ENCODE measurements around the gene XRCC4. TPM values are rescaled to one million over a fixed set of nuclear protein-coding genes. Genes with fewer than 3 reads are reported as not detected.

Gene XRCC4
- polyA plus RNA-seq, 1 of the 3 experiments (the other 2 are of a cell fraction): 1.8 TPM

DNA sequence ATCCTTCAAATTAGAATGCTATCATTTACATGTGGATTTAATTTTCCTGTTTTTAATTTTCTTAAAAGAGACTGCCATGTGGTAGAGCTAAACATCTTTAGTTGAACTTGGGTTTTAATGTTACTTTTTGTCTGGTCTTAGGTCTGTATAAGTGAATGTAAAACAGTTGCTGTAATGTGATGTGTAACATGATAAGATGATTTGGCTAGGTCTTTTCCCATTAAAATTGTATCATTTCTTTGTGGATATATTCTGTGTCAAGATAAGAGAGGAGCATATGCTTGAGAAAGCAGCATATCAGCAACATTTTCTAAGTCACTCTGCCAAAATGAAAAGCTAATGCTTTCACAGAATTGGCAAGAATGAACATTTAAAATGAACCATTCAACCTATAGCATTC, 18.6 kb upstream of the XRCC4 start (continued):
- TF ChIP-seq, protein P1, sequence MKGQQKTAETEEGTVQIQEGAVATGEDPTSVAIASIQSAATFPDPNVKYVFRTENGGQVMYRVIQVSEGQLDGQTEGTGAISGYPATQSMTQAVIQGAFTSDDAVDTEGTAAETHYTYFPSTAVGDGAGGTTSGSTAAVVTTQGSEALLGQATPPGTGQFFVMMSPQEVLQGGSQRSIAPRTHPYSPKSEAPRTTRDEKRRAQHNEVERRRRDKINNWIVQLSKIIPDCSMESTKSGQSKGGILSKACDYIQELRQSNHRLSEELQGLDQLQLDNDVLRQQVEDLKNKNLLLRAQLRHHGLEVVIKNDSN (IDR thresholded peaks at IDR 0.05; ENCODE audit: borderline replicate concordance, low read depth): no peak
- no peak for TF ChIP-seq SIN3A (IDR thresholded peaks at IDR 0.05; ENCODE audit: borderline replicate concordance, low read depth, low read length)
- TF ChIP-seq RCOR1 (IDR thresholded peaks at IDR 0.05; ENCODE audit: low read length): peak; percentile 57
- no peak for TF ChIP-seq FOXM1 (IDR thresholded peaks at IDR 0.05; ENCODE audit: low read depth)
- no peak for TF ChIP-seq RXRA (IDR thresholded peaks at IDR 0.05; ENCODE audit: borderline replicate concordance, low read depth)
- peak; percentile 72 for TF ChIP-seq GATA2 (CRISPR knock-in tag; IDR thresholded peaks at IDR 0.05)

DNA sequence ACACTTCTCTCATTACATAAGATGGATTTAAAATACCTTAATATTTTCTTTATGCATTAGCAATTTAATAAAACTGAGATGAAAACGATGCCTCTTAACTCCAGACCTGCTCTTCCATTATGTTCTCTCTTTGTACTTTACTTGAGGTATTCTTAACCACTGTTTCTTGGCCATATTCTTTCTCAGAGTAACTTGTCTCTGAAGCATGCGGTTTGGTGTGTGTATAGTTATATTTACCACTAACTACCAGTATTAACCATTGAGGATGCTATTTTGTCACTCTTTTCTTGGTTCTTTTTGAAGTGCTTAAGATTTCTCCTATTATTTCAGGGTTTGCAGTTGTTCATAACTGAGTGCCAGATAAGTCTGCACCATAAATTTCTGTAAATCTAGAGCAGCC, 18.0 kb upstream of the XRCC4 start:
- H3K79me2 ChIP-seq (ENCODE audit: insufficient read depth): peaks cover 74% of the 10 kb centered on the region
- DNase-seq: no peak
- H4K20me1 ChIP-seq (ENCODE audit: insufficient read depth): peaks cover 27% of the 10 kb centered on the region
- 60% methylated on average over 2 of the region's 2 CpGs for WGBS (ENCODE audit: low lambda C conversion rate)
- peak overlapping the region; percentile 4 to 88; a peak in 3 of 4 replicates for H3K27ac ChIP-seq (ENCODE audit: low read depth in 2 of 2, low read length in 1 of 2)
- H3K9ac ChIP-seq: no peak overlapping the region
- peaks cover 0 to 11% of the 10 kb centered on the region in 2 experiments; a peak in 2 of 4 replicates for H3K4me1 ChIP-seq (ENCODE audit: control insufficient read depth in 1 of 2, insufficient read depth in 2 of 2, low read depth in 1 of 2, low read length in 1 of 2)
- H3F3A ChIP-seq (replicated peaks; ENCODE audit: insufficient read depth): peaks cover 23% of the 10 kb centered on the region
- CTCF ChIA-PET: interaction anchor here (0.7 kb wide), 1 partner anchor 8 kb away, joined by 3 read pairs; no protein-coding TSS in a partner anchor
- no peak overlapping the region for H3K4me3 ChIP-seq (ENCODE audit: low read depth in 2 of 2, low read length in 1 of 2)
- no peak overlapping the region for H3K4me2 ChIP-seq
- POLR2A ChIA-PET: no interaction called here
- H3K36me3 ChIP-seq (replicated peaks in 1 of 2; ENCODE audit: control insufficient read depth in 1 of 2, insufficient read depth in 2 of 2, low read length in 1 of 2): peaks cover 54 to 80% of the 10 kb centered on the region in 2 experiments
- no peak overlapping the region for H2AFZ ChIP-seq (ENCODE audit: low read depth)
- no peaks in the 10 kb centered on the region for H3K9me3 ChIP-seq
- no peaks in the 10 kb centered on the region for H3K27me3 ChIP-seq (ENCODE audit: insufficient read depth)
- TF ChIP-seq EZH2phosphoT487 (IDR thresholded peaks at IDR 0.05; ENCODE audit: borderline replicate concordance, low read depth): no peak
- no peak for TF ChIP-seq CHD2 (IDR thresholded peaks at IDR 0.05; ENCODE audit: low read length, partially characterized antibody)
- no peak for TF ChIP-seq FOXM1 (IDR thresholded peaks at IDR 0.05; ENCODE audit: low read depth)
- no peak for TF ChIP-seq TEAD4 (IDR thresholded peaks at IDR 0.05; ENCODE audit: borderline replicate concordance, insufficient read depth)
- TF ChIP-seq SMC3 (IDR thresholded peaks at IDR 0.05; ENCODE audit: low read depth, low read length): no peak
- no peak for TF ChIP-seq RAD21 (IDR thresholded peaks at IDR 0.05; ENCODE audit: low read length)
- no peak for TF ChIP-seq MXI1 (IDR thresholded peaks at IDR 0.05; ENCODE audit: low read depth, low read length)
- TF ChIP-seq TCF12 (IDR thresholded peaks at IDR 0.05): no peak
- TF ChIP-seq, protein P1 (IDR thresholded peaks at IDR 0.05; ENCODE audit: borderline replicate concordance, low read depth): no peak
- TF ChIP-seq, protein P2, sequence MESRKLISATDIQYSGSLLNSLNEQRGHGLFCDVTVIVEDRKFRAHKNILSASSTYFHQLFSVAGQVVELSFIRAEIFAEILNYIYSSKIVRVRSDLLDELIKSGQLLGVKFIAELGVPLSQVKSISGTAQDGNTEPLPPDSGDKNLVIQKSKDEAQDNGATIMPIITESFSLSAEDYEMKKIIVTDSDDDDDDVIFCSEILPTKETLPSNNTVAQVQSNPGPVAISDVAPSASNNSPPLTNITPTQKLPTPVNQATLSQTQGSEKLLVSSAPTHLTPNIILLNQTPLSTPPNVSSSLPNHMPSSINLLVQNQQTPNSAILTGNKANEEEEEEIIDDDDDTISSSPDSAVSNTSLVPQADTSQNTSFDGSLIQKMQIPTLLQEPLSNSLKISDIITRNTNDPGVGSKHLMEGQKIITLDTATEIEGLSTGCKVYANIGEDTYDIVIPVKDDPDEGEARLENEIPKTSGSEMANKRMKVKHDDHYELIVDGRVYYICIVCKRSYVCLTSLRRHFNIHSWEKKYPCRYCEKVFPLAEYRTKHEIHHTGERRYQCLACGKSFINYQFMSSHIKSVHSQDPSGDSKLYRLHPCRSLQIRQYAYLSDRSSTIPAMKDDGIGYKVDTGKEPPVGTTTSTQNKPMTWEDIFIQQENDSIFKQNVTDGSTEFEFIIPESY (IDR thresholded peaks at IDR 0.05; ENCODE audit: borderline replicate concordance, low read depth): no peak
- TF ChIP-seq GATA2 (CRISPR knock-in tag; IDR thresholded peaks at IDR 0.05): no peak
- TF ChIP-seq RXRA (IDR thresholded peaks at IDR 0.05; ENCODE audit: borderline replicate concordance, low read depth): no peak
- TF ChIP-seq, protein P3, sequence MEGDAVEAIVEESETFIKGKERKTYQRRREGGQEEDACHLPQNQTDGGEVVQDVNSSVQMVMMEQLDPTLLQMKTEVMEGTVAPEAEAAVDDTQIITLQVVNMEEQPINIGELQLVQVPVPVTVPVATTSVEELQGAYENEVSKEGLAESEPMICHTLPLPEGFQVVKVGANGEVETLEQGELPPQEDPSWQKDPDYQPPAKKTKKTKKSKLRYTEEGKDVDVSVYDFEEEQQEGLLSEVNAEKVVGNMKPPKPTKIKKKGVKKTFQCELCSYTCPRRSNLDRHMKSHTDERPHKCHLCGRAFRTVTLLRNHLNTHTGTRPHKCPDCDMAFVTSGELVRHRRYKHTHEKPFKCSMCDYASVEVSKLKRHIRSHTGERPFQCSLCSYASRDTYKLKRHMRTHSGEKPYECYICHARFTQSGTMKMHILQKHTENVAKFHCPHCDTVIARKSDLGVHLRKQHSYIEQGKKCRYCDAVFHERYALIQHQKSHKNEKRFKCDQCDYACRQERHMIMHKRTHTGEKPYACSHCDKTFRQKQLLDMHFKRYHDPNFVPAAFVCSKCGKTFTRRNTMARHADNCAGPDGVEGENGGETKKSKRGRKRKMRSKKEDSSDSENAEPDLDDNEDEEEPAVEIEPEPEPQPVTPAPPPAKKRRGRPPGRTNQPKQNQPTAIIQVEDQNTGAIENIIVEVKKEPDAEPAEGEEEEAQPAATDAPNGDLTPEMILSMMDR (IDR thresholded peaks at IDR 0.05): no peak
- H3K9me2 ChIP-seq: no peaks in the 10 kb centered on the region
